B cell (primary cell): ENCODE data around the gene PAQR5.

Experiments
- EZH2 ChIP-seq: IDR thresholded peaks from 2 replicates; pipeline ENCODE4 v1.6.1; 2012; ENCODE audit warnings: borderline replicate concordance, low read depth, mild to moderate bottlenecking, moderate library complexity, low read length; ENCODE audit not compliant: insufficient read depth, poor library complexity, severe bottlenecking
- TF ChIP-seq, protein P1 (sequence below): fragments of 200-600 bp; IDR thresholded peaks from one replicate; pipeline ENCODE4 v1.8.0; 2022; ENCODE audit warnings: antibody characterized with exemption, mild to moderate bottlenecking

DNA sequence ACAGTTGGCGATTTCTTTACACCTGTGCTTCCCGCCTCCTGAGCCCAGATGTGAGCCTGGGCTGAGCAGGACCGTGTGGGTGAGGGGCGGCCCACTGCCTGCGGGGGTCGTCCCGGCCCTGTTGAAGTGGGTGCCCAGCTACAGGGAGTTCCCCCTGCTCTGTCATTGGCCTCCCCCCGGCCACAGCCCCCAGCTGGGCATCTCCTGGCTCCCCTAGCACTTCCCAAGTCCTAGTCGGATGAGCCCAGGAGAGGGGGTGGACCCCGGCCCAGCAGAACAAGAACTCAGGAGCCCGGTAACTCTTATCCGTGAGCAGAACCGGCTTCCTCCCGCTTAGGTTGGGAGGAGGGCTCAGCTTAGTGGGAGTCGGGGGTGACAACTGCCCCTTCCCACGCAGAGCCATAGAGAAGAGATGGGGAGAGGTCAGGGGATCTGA, 757 bp downstream of the PAQR5 start:
- no peak for TF ChIP-seq EZH2
- TF ChIP-seq, protein P1, sequence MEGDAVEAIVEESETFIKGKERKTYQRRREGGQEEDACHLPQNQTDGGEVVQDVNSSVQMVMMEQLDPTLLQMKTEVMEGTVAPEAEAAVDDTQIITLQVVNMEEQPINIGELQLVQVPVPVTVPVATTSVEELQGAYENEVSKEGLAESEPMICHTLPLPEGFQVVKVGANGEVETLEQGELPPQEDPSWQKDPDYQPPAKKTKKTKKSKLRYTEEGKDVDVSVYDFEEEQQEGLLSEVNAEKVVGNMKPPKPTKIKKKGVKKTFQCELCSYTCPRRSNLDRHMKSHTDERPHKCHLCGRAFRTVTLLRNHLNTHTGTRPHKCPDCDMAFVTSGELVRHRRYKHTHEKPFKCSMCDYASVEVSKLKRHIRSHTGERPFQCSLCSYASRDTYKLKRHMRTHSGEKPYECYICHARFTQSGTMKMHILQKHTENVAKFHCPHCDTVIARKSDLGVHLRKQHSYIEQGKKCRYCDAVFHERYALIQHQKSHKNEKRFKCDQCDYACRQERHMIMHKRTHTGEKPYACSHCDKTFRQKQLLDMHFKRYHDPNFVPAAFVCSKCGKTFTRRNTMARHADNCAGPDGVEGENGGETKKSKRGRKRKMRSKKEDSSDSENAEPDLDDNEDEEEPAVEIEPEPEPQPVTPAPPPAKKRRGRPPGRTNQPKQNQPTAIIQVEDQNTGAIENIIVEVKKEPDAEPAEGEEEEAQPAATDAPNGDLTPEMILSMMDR: no peak
